Measurements from ENCODE around the gene MCF2L2. TPM values are rescaled to one million over a fixed set of nuclear protein-coding genes. Genes with fewer than 3 reads are reported as not detected.
"Not testable (repeated sequence)": the region's sequence is repeated elsewhere in the genome, so short reads cannot be mapped to it uniquely, and the experiment has no call there.

MCF2L2 gene
- total RNA-seq, 1 donor from 2014 or later, result not detected

DNA sequence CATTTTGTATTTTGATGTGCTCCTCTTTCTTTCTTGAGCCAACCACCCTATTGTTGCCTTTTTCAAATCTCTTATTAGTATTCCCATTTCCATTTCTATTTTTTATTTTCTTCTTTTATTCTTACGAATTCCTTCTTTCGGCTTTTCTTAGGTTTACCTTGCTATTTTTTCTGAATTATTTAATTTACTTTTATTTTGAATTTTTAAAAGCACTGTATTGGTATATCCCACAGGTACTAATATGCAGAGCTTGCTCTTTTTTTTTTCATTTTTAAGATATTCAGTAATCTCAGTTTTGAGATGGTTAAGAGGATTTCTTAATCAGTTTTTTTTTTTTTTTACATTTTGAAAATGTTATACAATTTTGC, 18.4 kb upstream of the MCF2L2 start:
- TF ChIP-seq, protein P1, sequence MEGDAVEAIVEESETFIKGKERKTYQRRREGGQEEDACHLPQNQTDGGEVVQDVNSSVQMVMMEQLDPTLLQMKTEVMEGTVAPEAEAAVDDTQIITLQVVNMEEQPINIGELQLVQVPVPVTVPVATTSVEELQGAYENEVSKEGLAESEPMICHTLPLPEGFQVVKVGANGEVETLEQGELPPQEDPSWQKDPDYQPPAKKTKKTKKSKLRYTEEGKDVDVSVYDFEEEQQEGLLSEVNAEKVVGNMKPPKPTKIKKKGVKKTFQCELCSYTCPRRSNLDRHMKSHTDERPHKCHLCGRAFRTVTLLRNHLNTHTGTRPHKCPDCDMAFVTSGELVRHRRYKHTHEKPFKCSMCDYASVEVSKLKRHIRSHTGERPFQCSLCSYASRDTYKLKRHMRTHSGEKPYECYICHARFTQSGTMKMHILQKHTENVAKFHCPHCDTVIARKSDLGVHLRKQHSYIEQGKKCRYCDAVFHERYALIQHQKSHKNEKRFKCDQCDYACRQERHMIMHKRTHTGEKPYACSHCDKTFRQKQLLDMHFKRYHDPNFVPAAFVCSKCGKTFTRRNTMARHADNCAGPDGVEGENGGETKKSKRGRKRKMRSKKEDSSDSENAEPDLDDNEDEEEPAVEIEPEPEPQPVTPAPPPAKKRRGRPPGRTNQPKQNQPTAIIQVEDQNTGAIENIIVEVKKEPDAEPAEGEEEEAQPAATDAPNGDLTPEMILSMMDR (IDR thresholded peaks at IDR 0.05), result no peak
- H3K4me3 ChIP-seq, result peak overlapping the region; percentile 64 to 95
- DNase-seq (ENCODE audit: low spot score in 2 of 2), result no peak
- H3K27ac ChIP-seq, result peak overlapping the region in 1 of 2 donors; percentile 71
- intact Hi-C loops (cut with DNase I), result loop anchor here (10.0 kb wide), 1 partner anchor 188 kb away; the partner anchor contains the start of gene KLHL24
- H3K36me3 ChIP-seq, result no peaks in the 10 kb centered on the region
- peaks cover 0 to 8% of the 10 kb centered on the region in 2 donors for H3K9me3 ChIP-seq
- no peaks in the 10 kb centered on the region for H3K27me3 ChIP-seq
- peaks cover 3 to 4% of the 10 kb centered on the region in 2 donors for H3K4me1 ChIP-seq

DNA sequence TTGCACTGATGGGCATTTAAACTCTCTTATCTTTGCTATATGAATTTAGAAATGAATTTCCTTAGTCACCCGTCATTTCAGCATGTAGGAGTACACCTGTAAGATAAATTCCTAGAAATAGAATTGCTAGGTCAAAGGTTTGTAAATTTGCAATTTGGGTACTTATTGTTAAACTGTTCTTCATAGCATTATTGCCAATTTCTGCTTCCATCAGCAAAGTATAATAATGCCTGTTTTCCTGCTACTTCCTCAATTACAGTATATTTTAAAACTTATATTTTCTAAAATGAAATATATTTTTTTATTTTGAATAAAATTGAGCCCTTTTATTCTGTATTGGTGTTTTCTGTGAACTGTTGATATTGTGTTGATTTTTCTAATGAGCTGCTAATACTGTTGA, 16.3 kb upstream of the MCF2L2 start:
- TF ChIP-seq, protein P1 (IDR thresholded peaks at IDR 0.05), result no peak
- DNase-seq (ENCODE audit: low spot score in 2 of 2), result no peak
- Histone ChIP-seq H3K36me3 (no peaks in the 10 kb centered on the region), H3K27me3 (no peaks in the 10 kb centered on the region), H3K9me3 (peaks cover 0 to 8% of the 10 kb centered on the region in 2 donors), H3K27ac (no peak overlapping the region), H3K4me3 (no peak overlapping the region), H3K4me1 (peaks cover 3 to 4% of the 10 kb centered on the region in 2 donors)
- intact Hi-C loops (cut with DNase I), result loop anchor here (10.0 kb wide), 1 partner anchor 190 kb away; the partner anchor contains the start of gene KLHL24

DNA sequence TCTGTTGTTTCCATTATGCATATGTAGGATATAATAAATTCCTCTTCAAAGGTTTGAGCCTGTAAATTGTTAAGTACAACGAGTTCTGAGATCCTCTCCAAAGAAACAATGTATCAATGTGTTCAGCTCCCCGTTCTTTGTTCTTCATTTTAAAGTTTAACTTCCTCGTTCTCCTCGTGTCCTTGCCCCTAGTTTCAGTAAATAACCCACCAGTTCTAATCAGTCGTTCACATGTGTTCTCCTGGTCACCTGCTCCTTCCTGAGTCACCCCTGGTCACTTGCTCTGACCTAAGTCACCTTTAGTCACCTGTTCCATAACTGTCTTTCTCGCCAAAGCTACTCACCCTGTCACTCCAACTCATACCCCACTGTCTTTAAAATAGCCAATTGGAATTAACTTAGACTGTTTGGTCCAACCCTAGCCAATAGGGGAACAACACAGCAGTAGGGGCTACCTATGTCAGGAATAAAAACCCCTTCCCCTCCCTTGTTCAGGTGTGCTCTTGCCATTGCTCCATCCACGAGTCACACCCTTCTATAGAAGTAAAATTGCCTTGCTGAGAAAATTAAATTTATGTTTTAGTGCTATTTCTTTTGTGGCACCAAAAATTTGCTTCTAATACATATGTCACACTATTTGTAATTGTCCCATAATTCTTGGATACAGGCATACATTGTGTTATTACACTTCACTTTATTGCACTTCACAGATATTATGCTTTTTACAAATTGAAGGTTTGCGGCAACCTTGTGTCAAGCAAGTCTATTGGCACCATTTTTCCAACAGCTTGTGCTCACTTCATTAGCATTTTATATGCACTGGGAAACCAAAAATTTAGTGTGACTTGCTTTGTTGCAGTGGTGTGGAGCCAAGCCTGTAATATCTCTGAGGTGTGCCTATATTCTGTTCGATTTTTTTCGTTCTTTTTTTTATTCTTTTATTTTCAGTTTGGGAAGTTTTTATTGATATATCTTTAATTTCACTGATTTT, 15.3 kb upstream of the MCF2L2 start:
- H3K36me3 ChIP-seq, result no peaks in the 10 kb centered on the region
- H3K27me3 ChIP-seq, result no peaks in the 10 kb centered on the region
- H3K9me3 ChIP-seq, result peaks cover 0 to 8% of the 10 kb centered on the region in 2 donors
- no peak overlapping the region for H3K27ac ChIP-seq
- no peak for DNase-seq (ENCODE audit: low spot score in 2 of 2)
- intact Hi-C loops (cut with DNase I), result loop anchor here (10.0 kb wide), 1 partner anchor 191 kb away; the partner anchor contains the start of gene KLHL24
- TF ChIP-seq, protein P1 (IDR thresholded peaks at IDR 0.05), result no peak
- peaks cover 0 to 4% of the 10 kb centered on the region in 2 donors for H3K4me1 ChIP-seq
- H3K4me3 ChIP-seq, result no peak overlapping the region

DNA sequence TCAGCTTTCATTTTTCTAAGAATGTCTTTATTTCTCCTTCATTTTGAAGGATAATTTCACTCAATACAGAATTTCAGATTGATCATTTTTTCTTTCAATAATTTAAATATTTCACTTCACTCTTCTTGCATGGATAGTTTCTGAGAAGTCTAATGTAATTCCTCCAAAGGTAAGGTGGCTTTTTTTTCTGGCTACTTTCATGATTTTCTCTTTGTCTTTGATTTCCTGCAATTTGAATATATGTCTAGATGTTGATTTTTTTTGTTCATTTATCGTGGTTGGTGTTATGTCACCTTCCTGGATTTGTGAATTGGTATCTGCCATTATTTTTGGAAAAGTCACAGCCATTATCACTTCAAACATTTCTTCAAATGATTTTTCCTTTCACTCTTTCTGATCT, 14.6 kb upstream of the MCF2L2 start:
- intact Hi-C loops (cut with DNase I), result loop anchor here (10.0 kb wide), 1 partner anchor 192 kb away; the partner anchor contains the start of gene KLHL24
- Histone ChIP-seq H3K4me1 (peaks cover 0 to 4% of the 10 kb centered on the region in 2 donors), H3K27ac (no peak overlapping the region), H3K27me3 (no peaks in the 10 kb centered on the region), H3K4me3 (no peak overlapping the region), H3K36me3 (no peaks in the 10 kb centered on the region), H3K9me3 (peaks cover 0 to 8% of the 10 kb centered on the region in 2 donors)
- DNase-seq (ENCODE audit: low spot score in 2 of 2), result no peak
- TF ChIP-seq, protein P1 (IDR thresholded peaks at IDR 0.05), result no peak

DNA sequence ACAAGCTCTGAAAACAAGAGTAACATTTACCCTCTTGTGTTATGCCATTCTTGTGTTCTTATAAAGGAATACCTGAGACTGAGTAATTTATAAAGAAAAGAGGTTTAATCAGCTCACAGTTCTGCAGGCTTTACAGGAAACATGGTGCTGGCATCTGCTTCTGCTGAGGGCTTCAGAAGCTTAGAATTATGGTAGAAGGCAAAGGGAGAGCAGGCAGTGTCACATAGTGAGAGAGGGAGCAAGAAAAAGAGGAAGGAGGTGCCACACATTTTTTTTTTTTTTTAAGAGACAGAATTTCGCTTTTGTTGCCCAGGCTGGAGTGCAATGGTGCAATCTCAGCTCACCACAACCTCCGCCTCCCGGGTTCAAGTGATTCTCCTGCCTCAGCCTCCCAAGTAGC, 12.1 kb upstream of the MCF2L2 start:
- H3K27me3 ChIP-seq; DNase-seq (ENCODE audit: low spot score in 2 of 2); H3K4me1 ChIP-seq; H3K9me3 ChIP-seq; H3K27ac ChIP-seq; H3K4me3 ChIP-seq; H3K36me3 ChIP-seq: not testable (repeated sequence)
- intact Hi-C loops (cut with DNase I), result loop anchor here (10.0 kb wide), 1 partner anchor 194 kb away; the partner anchor contains the start of gene KLHL24

DNA sequence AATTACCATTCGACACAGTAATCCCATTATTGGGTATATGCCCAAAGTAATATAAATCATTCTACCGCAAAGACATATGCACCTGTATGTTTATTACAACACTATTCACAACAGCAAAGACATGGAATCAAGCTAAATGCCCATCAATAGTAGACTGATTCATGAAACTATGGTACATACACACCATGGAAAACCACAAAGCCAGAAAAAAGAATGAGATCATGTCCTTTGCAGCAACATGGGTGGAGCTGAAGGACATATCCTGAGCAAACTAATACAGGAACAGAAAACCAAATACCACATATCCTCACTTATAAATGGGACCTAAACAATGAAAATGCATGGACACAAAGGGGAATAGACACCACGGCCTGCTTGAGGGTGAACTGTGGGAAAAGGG, 11.1 kb upstream of the MCF2L2 start:
- no peak for DNase-seq (ENCODE audit: low spot score in 2 of 2)
- intact Hi-C loops (cut with DNase I), result no loop called here
- Histone ChIP-seq H3K27ac (no peak overlapping the region), H3K4me3 (no peak overlapping the region), H3K9me3 (peaks cover 0 to 8% of the 10 kb centered on the region in 2 donors), H3K4me1 (no peaks in the 10 kb centered on the region), H3K36me3 (no peaks in the 10 kb centered on the region), H3K27me3 (no peaks in the 10 kb centered on the region)
- TF ChIP-seq, protein P1 (IDR thresholded peaks at IDR 0.05), result no peak
